ENCODE data around the gene TARBP1. TPM values are rescaled to one million over a fixed set of nuclear protein-coding genes. Genes with fewer than 3 reads are reported as not detected.

The TARBP1 gene
- total RNA-seq, 1 donor from 2014 or later = 22.0 TPM

Other genes with a start within 250 kb of the TARBP1 start
- 34.4 TPM for gene COA6, start 105.7 kb downstream of the TARBP1 start, total RNA-seq
- 231 TPM for gene IRF2BP2, start 131.0 kb upstream of the TARBP1 start, total RNA-seq

Data from mucosa of gallbladder (tissue), 1 donor.